Stimulated activated CD8-positive, alpha-beta memory T cell treated with anti-CD3 and anti-CD28 coated beads, Interleukin-2, amount 100 ng/mL, for 48 hours (primary cell): ENCODE measurements around the gene SSUH2.
"Not testable (repeated sequence)": the region's sequence is repeated elsewhere in the genome, so short reads cannot be mapped to it uniquely, and the experiment has no call there.

ENCODE experiments used
- DNase-seq, 2 donors: peaks; one replicate each; pipeline ENCODE4 v3.0.0-alpha.2; 2020; ENCODE audit warnings: low read depth in 2 of 2

Gene SSUH2

GRCh38 chr3:8658306-8659212 is 14.0 kb upstream of the SSUH2 start:
- no peak for DNase-seq

- DNase-seq, result no peak
These were observed 13.3 kb upstream of the SSUH2 start for GRCh38 chr3:8657804-8658305.

GRCh38 chr3:8656240-8656639 is 11.6 kb upstream of the SSUH2 start:
- DNase-seq, result no peak

GRCh38 chr3:8655387-8655835 is 10.8 kb upstream of the SSUH2 start:
- DNase-seq, result no peak

- not testable (repeated sequence) for DNase-seq
These were observed 10.2 kb upstream of the SSUH2 start for GRCh38 chr3:8654572-8655329.

- DNase-seq, result no peak
These were observed 9.3 kb upstream of the SSUH2 start for GRCh38 chr3:8653800-8654408.

GRCh38 chr3:8652324-8652987 is 7.9 kb upstream of the SSUH2 start:
- no peak for DNase-seq

GRCh38 chr3:8651418-8652323 is 7.1 kb upstream of the SSUH2 start:
- DNase-seq, result no peak

- DNase-seq, result no peak
These were observed 6.2 kb upstream of the SSUH2 start for GRCh38 chr3:8650583-8651416.

GRCh38 chr3:8649757-8650156 is 5.2 kb upstream of the SSUH2 start:
- no peak for DNase-seq

GRCh38 chr3:8648909-8649741 is 4.5 kb upstream of the SSUH2 start:
- no peak for DNase-seq

- no peak for DNase-seq
These were observed 2.8 kb upstream of the SSUH2 start for GRCh38 chr3:8647137-8647985.

- DNase-seq, result no peak
These were observed 1.8 kb upstream of the SSUH2 start for GRCh38 chr3:8646313-8646938.

- DNase-seq, result no peak
These were observed 1.1 kb upstream of the SSUH2 start for GRCh38 chr3:8645712-8646111.

- no peak for DNase-seq
These were observed 769 bp downstream of the SSUH2 start for GRCh38 chr3:8643693-8644365.

- DNase-seq, result no peak
These were observed 2.6 kb downstream of the SSUH2 start for GRCh38 chr3:8642001-8642400.

GRCh38 chr3:8641472-8641871 is 3.1 kb downstream of the SSUH2 start:
- DNase-seq, result no peak
